ENCODE data around the gene TLR5.

Gene TLR5

GRCh38 chr1:223106856-223107255 lies 36.2 kb downstream of the TLR5 start:
- DNase-seq = no peak

DNA sequence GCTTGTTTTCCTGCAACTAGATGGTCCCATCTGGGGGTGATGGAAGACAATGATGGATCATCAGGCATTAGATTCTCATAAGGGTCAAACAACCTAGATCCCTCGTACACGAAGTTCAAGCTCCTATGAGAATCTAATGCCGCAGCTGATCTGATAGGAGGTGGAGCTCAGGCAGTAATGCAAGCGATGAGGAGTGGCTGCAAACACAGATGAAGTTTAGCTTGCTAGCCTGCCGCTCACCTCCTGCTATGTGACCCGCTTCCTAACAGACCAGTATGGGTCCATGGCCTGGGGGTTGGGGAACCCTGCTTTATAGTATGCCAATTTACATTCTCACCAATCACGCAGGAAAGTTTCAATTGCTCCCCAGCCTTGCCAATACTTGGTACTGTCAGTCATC lies 37.5 kb downstream of the TLR5 start:
- no peak for DNase-seq

- DNase-seq = no peak
These were observed 40.1 kb downstream of the TLR5 start for GRCh38 chr1:223102797-223103533.

- DNase-seq = no peak
These were observed 45.3 kb downstream of the TLR5 start for GRCh38 chr1:223097713-223098112.

DNA sequence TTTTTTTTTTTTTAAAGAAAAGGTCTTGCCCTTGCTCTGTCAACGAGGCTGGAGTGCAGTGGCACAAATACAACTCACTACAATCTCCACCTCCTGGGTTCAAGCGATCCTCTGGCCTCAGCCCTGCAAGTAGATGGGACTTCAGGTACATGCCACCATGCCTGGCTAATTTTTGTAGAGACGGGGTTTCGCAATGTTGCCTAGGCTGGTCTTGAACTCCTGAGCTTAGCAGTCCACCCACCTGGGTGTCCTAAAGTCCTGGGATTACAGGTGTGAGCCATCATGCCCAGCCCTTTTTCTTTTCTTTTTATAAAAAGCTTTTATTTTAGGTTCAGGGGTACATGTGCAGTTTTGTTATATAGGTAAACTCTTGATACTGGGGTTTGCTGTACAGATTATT lies 47.2 kb downstream of the TLR5 start:
- DNase-seq = no peak

- DNase-seq = no peak
These were observed 51.2 kb downstream of the TLR5 start for GRCh38 chr1:223091896-223092295.

GRCh38 chr1:223089250-223089649 lies 53.8 kb downstream of the TLR5 start:
- DNase-seq = no peak

DNA sequence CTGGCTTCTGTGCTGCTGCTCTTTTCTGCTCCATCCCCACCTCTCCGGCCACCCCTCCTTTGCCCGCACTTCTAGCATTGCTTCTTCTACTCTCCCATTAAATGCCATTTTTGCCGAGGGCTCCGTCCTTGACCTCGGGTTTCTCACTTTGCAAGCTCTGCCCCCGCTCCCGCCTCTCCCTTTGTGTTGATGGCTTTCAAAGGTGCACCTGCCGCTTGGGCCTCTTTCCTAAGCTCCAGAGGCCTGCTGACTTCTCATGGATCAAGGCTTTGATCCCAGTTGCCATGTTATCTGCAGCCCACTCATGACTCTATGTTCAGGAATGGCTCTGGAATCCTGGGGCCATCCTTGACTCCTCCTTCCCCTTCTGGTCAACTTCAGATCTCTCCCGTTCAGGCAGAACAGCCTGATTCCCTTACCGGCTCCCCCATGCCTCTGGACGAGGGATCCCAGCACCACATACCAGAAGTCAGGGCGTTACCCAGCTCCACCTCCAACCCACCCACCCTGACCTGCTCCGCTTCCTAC lies 54.3 kb downstream of the TLR5 start:
- DNase-seq = no peak

- DNase-seq = no peak
These were observed 55.5 kb downstream of the TLR5 start for GRCh38 chr1:223087291-223088255.

DNA sequence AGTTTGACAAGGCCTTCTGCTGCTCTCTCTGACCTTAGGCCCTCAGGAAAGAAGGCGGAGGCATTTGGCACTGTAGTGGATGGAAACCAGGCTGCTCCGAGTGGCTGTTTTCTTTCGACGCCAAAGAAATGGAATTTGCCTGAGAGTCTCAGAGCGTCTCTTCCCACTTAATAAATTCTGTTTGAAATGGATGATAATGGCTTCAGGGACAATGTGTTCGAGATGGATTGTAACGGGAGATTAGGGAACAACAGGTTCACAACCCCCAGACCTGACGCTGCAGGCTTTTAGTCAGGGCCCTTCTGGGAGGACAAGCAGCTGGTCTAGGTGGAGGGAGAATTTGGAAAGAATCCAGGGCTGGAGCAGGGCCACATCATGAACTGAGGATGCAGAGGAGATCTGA lies 58.6 kb downstream of the TLR5 start:
- DNase-seq = no peak

- no peak for DNase-seq
These were observed 59.2 kb downstream of the TLR5 start for GRCh38 chr1:223083831-223084230.

DNA sequence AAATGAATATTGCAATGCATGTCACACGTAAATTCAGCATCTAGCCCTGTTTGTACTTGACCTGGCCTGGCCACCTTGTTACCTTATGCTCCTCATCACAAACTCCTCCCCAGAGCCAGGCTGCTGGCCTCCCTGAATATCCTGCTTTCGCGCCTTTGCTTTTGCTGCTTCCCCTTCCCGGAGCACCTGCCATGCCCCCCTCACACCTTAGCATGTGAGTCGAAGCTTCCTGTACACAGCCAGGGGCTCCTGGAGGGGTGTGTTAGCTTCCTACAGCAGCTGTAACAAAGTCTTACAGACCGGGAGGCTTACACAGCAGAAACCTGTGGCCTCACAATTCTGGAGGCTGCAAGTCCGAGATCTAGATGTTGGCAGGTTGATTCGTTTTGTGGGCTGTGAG lies 60.1 kb downstream of the TLR5 start:
- DNase-seq = no peak

DNA sequence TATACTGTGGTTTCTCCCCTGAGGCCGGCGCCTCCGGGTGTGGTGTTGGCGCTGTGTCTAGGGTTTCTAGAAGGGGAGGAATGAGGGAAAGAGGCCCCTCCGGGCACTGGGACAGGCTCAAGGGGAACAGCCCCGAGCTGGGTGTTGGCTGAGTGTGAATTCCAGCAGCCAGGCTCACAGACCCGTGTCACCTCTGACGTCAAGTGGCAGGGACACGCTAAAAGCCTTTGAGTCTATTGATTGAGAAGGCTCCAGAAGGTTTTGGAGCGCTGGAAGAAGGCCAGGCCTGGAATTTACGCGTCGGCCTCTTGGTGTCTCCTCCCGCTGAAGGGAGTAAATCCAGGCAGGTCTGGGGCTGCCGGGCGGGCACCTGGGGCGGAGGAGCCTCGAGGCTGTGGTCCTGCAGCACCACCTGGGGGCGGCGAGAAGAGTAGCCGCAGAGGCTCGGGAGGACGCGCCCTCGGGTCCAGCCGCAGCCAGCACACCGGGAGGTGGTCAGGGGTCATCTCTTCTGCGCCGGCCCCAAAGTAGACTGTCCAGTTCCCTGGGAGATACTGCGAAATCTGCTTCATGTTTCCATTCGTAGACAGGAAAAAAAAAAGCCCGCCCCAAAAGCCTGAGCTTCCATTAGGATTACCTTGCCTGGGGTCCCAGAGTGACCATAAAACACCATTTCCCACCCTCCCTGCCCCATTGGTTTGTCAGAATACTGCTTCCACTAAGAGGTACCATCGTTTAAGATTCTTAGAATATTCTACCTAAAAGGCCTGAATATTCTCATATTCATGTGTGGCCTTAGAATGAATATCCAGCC lies 61.7 kb downstream of the TLR5 start:
- peak; percentile 91 for DNase-seq

DNA sequence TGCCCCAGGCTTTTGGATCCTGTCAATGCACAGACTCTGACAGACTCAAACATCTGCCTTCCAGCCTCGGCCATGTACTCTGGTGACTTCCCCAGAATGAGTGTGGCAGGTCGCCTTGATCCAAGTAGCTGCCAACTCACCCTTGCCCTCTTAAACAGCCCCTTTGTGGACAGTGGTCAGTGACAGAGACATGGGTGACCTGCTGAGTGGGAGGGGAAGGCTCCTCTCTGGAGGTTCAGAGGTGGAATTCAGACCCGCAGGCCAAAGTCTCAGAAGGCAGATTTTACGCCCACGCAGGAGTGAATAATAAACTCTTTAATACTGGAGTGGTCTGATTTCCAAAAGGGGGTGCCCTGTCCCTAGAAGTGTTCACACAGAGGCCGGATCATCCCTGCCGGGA lies 63.5 kb downstream of the TLR5 start:
- DNase-seq = no peak

DNA sequence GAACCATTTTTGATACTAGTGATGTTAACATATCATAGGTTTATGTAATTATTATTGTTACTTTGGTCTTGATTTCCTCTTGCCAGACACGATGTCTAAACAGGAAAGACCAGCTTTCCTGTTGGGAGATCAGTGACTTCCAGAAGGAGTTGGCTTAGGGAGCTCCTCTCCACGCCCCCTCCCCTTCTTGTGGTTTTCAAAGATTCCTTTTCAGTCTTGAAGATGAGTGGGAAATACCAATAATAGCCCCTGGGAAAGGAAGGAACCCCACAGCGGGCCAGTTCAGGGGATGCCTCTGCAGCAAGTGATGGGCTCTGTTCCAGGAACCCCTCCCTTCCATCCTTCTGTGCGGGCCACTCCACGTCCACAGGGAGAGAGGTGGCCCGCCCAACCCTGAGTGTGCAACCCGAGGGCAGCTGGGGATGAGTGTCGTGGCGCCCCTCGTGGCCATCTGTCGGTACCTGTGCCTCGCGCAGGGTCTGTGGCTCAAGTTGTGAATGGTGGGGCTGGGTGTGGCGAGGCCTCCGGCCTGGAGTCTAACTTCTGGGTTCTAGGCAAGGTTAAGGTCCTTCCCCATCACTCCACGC lies 65.7 kb downstream of the TLR5 start:
- no peak for DNase-seq

- no peak for DNase-seq
These were observed 66.7 kb downstream of the TLR5 start for GRCh38 chr1:223076362-223076761.

DNA sequence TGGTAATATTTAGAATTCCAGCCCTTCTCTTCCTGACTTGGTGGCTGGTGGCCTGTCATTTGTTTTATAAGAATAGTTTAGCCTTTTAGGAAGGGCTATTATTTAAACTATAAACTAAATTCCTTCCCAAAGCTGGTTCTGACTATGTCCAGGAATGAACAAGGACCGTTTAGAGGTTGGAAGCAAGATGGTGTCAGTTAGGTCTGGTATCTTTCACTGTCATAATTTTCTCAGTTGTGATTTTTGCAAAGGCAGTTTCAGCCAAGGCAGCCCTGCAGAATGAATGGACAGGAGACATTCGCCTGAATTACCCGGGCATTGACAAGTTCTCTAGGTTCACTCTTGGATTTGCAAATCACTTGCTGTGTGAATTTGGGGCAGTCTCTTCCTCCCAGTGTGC lies 67.2 kb downstream of the TLR5 start:
- no peak for DNase-seq

GRCh38 chr1:223074445-223075300 lies 68.4 kb downstream of the TLR5 start:
- DNase-seq = no peak

- no peak for DNase-seq
These were observed 74.0 kb downstream of the TLR5 start for GRCh38 chr1:223068900-223069665.

GRCh38 chr1:223067914-223068313 lies 75.1 kb downstream of the TLR5 start:
- DNase-seq = no peak

- no peak for DNase-seq
These were observed 76.6 kb downstream of the TLR5 start for GRCh38 chr1:223066415-223066814.
